NB4 (cell line): ENCODE data around the gene DHRS7.

Experiments
- DNase-seq: peaks from one replicate; pipeline ENCODE4 v3.0.0; 2010; ENCODE audit warnings: low read depth
- H3K4me3 ChIP-seq: one replicate; pipeline ENCODE4 v1.5.1; 2011; ENCODE audit warnings: mild to moderate bottlenecking, low read depth, low read length, moderate library complexity
- CTCF ChIP-seq: IDR thresholded peaks from one replicate; pipeline ENCODE4 v1.5.1; 2012; ENCODE audit warnings: low read depth, low read length
- MAX ChIP-seq: IDR thresholded peaks from 2 replicates; pipeline ENCODE4 v1.6.1; 2011; ENCODE audit warnings: low read depth, low read length
- MYC ChIP-seq: IDR thresholded peaks from 2 replicates; pipeline ENCODE4 v1.6.1; 2011; ENCODE audit warnings: low read depth, low read length
- POLR2A ChIP-seq: IDR thresholded peaks from 2 replicates; pipeline ENCODE4 v1.6.1; 2011; ENCODE audit warnings: mild to moderate bottlenecking; ENCODE audit not compliant: insufficient read length; ENCODE audit errors: extremely low read depth

DHRS7 gene

GRCh38 chr14:60211153-60211552 lies 46.0 kb upstream of the DHRS7 start:
- H3K4me3 ChIP-seq: no peak overlapping the region
- TF ChIP-seq MAX: no peak
- no peak for TF ChIP-seq CTCF
- TF ChIP-seq MYC: no peak
- TF ChIP-seq POLR2A: no peak
- no peak for DNase-seq

- H3K4me3 ChIP-seq: no peak overlapping the region
- TF ChIP-seq MYC (no peak), CTCF (no peak), POLR2A (no peak), MAX (no peak)
- DNase-seq: no peak
Measured at GRCh38 chr14:60210703-60211102, 45.5 kb upstream of the DHRS7 start.

GRCh38 chr14:60206837-60207533 lies 41.8 kb upstream of the DHRS7 start:
- DNase-seq: peak; percentile 65
- TF ChIP-seq CTCF (no peak), MYC (no peak), POLR2A (no peak), MAX (no peak)
- H3K4me3 ChIP-seq: no peak overlapping the region

- no peak for TF ChIP-seq MAX
- TF ChIP-seq POLR2A: no peak
- no peak for TF ChIP-seq CTCF
- no peak for TF ChIP-seq MYC
- H3K4me3 ChIP-seq: no peak overlapping the region
- DNase-seq: no peak
Measured at GRCh38 chr14:60206249-60206670, 41.1 kb upstream of the DHRS7 start.

- H3K4me3 ChIP-seq: no peak overlapping the region
- TF ChIP-seq POLR2A (no peak), MAX (no peak), MYC (no peak), CTCF (no peak)
- DNase-seq: no peak
Measured at GRCh38 chr14:60204843-60205774, 39.9 kb upstream of the DHRS7 start.
